Osteocyte (in vitro differentiated cells): Measurements from ENCODE around the gene LCE7A. TPM values are rescaled to one million over a fixed set of nuclear protein-coding genes. Genes with fewer than 3 reads are reported as not detected.

Experiments used
- DNase-seq: peaks from one replicate; pipeline ENCODE4 v3.0.0; 2021; ENCODE audit warnings: mixed read lengths; ENCODE audit not compliant: unreplicated experiment; ENCODE audit errors: extremely low spot score
- H3K27ac Mint-ChIP-seq: one replicate; pipeline ENCODE4 v1.8.0; 2021; ENCODE audit warnings: mild to moderate bottlenecking, mixed read lengths; ENCODE audit not compliant: unreplicated experiment
- H3K27me3 Mint-ChIP-seq: one replicate; pipeline ENCODE4 v1.8.0; 2021; ENCODE audit warnings: mixed read lengths; ENCODE audit not compliant: unreplicated experiment
- H3K36me3 Mint-ChIP-seq: one replicate; pipeline ENCODE4 v1.8.0; 2021; ENCODE audit warnings: mixed read lengths; ENCODE audit not compliant: unreplicated experiment
- H3K4me1 Mint-ChIP-seq: one replicate; pipeline ENCODE4 v1.8.0; 2021; ENCODE audit warnings: mixed read lengths; ENCODE audit not compliant: unreplicated experiment
- H3K4me3 Mint-ChIP-seq: one replicate; pipeline ENCODE4 v1.8.0; 2021; ENCODE audit warnings: mild to moderate bottlenecking, moderate library complexity, mixed read lengths; ENCODE audit not compliant: unreplicated experiment
- H3K9me3 Mint-ChIP-seq: one replicate; pipeline ENCODE4 v1.8.0; 2021; ENCODE audit warnings: mixed read lengths; ENCODE audit not compliant: unreplicated experiment
- CTCF ChIP-seq: fragments of 200-600 bp; sonication (generic); IDR thresholded peaks from 2 replicates; pipeline ENCODE4 v1.5.0; 2021; ENCODE audit warnings: antibody characterized with exemption, mild to moderate bottlenecking, moderate library complexity
- total RNA-seq: library from RNA; stranded (reverse); gene quantifications from 2 replicates; pipeline ENCODE4 v1.2.1, GENCODE V29; 2021

LCE7A gene
- total RNA-seq, 1 donor from 2014 or later: not detected

- Mint-ChIP-seq H3K27ac (no peak overlapping the region), H3K4me3 (no peak overlapping the region), H3K27me3 (no peaks in the 10 kb centered on the region), H3K36me3 (no peaks in the 10 kb centered on the region), H3K9me3 (no peaks in the 10 kb centered on the region), H3K4me1 (no peaks in the 10 kb centered on the region)
- DNase-seq: no peak
- TF ChIP-seq CTCF: no peak
Measured at GRCh38 chr1:152884506-152884905, 24.7 kb downstream of the LCE7A start.

GRCh38 chr1:152884966-152885624, 25.3 kb downstream of the LCE7A start:
- no peaks in the 10 kb centered on the region for H3K36me3 Mint-ChIP-seq

GRCh38 chr1:152886085-152886484, 26.3 kb downstream of the LCE7A start:
- H3K9me3 Mint-ChIP-seq: no peaks in the 10 kb centered on the region
- no peak for DNase-seq
- H3K4me3 Mint-ChIP-seq: no peak overlapping the region

More at GRCh38 chr1:152884966-152885624, 25.3 kb downstream of the LCE7A start:
- Mint-ChIP-seq H3K4me1 (no peaks in the 10 kb centered on the region), H3K27ac (no peak overlapping the region), H3K4me3 (no peak overlapping the region), H3K27me3 (no peaks in the 10 kb centered on the region), H3K9me3 (no peaks in the 10 kb centered on the region)
- TF ChIP-seq CTCF: no peak
- no peak for DNase-seq

GRCh38 chr1:152886758-152887409, 27.1 kb downstream of the LCE7A start:
- Mint-ChIP-seq H3K27ac (no peak overlapping the region), H3K36me3 (no peaks in the 10 kb centered on the region), H3K9me3 (no peaks in the 10 kb centered on the region), H3K4me1 (no peaks in the 10 kb centered on the region), H3K27me3 (no peaks in the 10 kb centered on the region), H3K4me3 (no peak overlapping the region)
- no peak for TF ChIP-seq CTCF
- no peak for DNase-seq

More at GRCh38 chr1:152886085-152886484, 26.3 kb downstream of the LCE7A start:
- Mint-ChIP-seq H3K36me3 (no peaks in the 10 kb centered on the region), H3K27ac (no peak overlapping the region), H3K27me3 (no peaks in the 10 kb centered on the region), H3K4me1 (no peaks in the 10 kb centered on the region)
- TF ChIP-seq CTCF: no peak

GRCh38 chr1:152888126-152888525, 28.3 kb downstream of the LCE7A start:
- DNase-seq: no peak
- Mint-ChIP-seq H3K27me3 (peaks cover 2% of the 10 kb centered on the region), H3K4me3 (no peak overlapping the region), H3K27ac (no peak overlapping the region), H3K9me3 (no peaks in the 10 kb centered on the region), H3K36me3 (no peaks in the 10 kb centered on the region), H3K4me1 (no peaks in the 10 kb centered on the region)
- no peak for TF ChIP-seq CTCF
